SU-DHL-6 (cell line): Measurements from ENCODE around the gene PCYT2.

ENCODE experiments used
- EZH2phosphoT487 ChIP-seq: fragments of 200-600 bp; sonication (generic), shearing (Covaris generic); conservative IDR thresholded peaks from 2 replicates; pipeline ENCODE4 v1.6.1; 2018; ENCODE audit warnings: mild to moderate bottlenecking, antibody characterized with exemption, low read length, moderate library complexity, mixed read lengths
- TF ChIP-seq, protein P1 (sequence below): fragments of 200-600 bp; sonication (generic); IDR thresholded peaks from one replicate; pipeline ENCODE4 v1.5.1; 2017; ENCODE audit warnings: antibody characterized with exemption, mild to moderate bottlenecking, low read length, moderate library complexity; ENCODE audit not compliant: insufficient read depth, poor library complexity, severe bottlenecking

DNA sequence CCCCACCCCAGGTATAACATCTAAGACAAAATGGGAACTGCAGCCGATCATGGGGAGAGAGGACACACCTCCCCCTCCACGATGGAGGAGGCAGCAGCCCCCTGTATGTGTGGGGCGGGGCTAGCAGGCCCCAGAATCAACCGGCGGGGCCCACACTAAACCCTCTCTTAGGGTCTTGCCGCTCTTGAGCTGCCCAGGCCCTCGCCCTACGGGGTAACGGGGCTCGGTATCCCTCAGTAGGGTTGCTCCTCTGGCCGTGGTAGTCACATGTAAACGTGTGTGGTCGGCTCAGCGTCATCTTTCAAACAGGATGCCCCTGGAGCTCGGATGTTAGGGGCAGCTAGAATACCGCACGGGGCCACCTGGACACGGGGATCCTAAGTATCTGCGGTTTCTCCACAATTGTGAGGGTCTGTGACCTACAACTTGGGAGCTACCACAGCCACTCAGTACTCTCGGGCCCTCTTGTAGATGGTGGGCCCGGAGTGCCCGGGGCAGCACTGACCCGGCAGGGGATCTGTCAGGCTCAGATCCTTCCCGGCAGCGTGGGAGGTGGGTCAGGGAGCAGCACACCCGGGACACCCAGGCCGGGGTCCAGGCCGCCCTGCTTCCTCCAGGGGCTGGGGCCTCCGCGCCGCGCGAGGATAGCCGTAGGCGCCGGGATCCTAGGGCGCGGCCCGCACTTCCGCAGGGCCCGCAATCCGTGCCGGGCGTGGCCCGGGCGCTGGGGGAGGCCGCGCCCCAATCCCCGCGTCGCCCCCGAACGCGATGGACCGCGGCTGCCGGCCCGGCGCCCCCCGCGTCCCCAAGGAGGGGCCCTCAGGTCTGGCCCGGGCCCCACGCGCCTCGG is 40.8 kb downstream of the PCYT2 start:
- TF ChIP-seq EZH2phosphoT487, result no peak
- TF ChIP-seq, protein P1, sequence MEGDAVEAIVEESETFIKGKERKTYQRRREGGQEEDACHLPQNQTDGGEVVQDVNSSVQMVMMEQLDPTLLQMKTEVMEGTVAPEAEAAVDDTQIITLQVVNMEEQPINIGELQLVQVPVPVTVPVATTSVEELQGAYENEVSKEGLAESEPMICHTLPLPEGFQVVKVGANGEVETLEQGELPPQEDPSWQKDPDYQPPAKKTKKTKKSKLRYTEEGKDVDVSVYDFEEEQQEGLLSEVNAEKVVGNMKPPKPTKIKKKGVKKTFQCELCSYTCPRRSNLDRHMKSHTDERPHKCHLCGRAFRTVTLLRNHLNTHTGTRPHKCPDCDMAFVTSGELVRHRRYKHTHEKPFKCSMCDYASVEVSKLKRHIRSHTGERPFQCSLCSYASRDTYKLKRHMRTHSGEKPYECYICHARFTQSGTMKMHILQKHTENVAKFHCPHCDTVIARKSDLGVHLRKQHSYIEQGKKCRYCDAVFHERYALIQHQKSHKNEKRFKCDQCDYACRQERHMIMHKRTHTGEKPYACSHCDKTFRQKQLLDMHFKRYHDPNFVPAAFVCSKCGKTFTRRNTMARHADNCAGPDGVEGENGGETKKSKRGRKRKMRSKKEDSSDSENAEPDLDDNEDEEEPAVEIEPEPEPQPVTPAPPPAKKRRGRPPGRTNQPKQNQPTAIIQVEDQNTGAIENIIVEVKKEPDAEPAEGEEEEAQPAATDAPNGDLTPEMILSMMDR, result no peak
